Lung microvascular endothelial cell (primary cell): ENCODE results near the gene PLEKHA6. TPM values are rescaled to one million over a fixed set of nuclear protein-coding genes. Genes with fewer than 3 reads are reported as not detected.
"Not testable (repeated sequence)": the region's sequence is repeated elsewhere in the genome, so short reads cannot be mapped to it uniquely, and the experiment has no call there.

ENCODE experiments used
- DNase-seq, 2 donors: peaks; one replicate each; pipeline versions ENCODE4 v3.0.0 to v3.0.0-alpha.2; 2010; ENCODE audit warnings: low read depth in 2 of 2
- total RNA-seq: library from RNA; depleted of rRNA; stranded (reverse); fragments of >200 nt; gene quantifications from 2 replicates; pipeline ENCODE4 v1.2.1, GENCODE V29; 2014

The PLEKHA6 gene
- total RNA-seq, 1 donor from 2014 or later = 0.40 TPM

DNA sequence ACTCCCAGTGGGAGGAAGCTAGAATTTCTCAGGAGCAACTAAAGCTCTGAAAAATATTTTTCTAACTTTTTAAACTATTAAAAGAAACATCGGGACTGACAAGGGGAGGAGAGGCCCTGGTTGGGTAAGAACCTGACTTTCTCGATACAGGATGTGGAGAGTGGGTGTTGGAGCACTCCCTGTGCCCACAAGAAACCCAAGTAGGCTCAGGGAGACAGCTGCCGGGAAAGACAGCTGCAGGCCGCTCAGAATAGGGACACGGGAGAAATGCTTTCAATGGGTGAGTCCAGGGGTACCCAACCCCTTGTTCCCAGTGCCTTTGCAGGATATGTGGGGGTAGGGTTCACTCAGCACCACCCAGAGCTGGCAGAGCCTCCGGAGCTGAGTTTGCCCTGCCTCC, 43.6 kb downstream of the PLEKHA6 start:
- no peak for DNase-seq

DNA sequence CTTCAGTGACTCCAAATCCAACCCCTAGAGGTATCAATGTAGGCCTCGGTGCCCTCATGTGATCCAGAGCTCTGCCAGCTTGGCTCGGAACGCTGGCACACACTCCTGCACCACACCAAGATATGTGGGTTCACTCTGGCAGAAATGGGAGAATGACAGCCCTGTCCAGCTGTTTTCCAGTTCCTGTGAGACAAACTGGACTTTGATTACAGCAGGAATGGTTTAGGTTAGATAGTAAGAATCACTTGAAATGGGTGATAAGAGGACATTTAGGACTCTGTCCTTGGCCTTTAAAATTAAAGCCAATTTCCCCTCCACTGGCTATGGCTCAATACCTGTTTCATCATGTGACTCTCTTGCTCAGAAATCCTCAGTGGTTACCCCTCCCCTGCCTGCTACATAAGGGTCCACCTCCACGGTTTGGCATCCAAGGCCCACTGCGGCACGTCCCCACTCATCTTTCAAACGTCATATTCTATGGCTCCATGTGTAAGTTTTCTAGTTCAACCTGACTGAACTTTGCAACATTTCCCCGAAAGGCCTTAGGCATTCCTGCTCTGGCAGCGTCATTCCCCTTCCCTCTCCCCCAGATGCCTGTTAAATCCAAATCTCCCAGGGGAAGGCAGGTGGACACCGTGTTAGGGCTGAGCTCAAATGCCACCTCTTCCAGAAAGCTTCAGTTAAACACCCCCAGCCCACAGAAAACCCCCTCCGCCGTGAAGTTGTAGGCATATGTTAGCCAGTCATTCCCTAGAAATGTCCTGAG, 44.7 kb downstream of the PLEKHA6 start:
- DNase-seq = no peak

- no peak for DNase-seq
Observed at GRCh38 chr1:204314171-204314892, 45.4 kb downstream of the PLEKHA6 start.

- no peak for DNase-seq
Observed at GRCh38 chr1:204313675-204314074, 46.1 kb downstream of the PLEKHA6 start.

DNA sequence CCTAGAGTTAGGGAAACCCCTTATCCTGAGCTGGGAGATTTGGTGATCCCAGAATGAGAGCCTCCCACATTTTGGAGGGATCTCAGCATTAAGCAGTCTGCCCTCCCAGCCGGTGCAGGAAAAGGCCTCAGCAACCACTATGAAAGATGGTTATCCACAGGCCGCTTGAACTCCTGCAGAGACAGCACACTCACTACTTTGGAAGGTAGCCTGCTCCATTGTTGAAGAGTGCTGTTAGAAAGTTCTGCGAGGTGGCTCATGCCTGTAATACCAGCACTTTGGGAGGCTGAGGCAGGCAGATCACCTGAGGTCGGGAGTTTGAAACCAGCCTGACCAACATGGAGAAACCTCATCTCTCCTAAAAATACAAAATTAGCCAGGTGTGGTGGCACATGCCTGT, 48.8 kb downstream of the PLEKHA6 start:
- not testable (repeated sequence) for DNase-seq

DNA sequence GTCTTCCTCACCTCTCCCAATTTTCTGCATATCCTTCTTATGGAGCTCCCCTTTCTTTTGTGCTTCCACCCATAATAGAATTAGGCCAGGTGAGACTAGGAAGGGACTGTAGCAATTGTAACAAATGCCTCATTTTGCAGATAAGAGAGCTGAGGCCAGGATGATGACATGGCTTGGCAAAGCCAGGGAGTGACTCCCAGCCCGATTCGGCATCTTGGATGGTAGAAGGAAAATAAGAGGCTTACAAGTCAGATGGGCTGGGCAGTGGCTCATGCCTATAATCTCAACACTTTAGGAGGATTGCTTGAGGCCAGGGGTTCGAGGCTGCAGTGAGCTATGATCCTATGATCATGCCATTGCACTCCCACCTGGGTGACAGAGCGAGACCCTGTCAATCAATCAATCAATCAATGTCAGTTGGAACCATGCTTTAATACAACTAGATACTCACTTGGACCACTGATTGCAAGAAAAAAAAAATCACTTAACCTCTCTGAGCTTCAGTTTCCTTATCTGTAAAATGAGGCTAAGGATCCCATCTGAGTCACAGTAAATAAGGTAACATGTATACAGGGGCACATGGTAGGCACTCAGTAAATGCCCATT, 51.6 kb downstream of the PLEKHA6 start:
- no peak for DNase-seq

DNA sequence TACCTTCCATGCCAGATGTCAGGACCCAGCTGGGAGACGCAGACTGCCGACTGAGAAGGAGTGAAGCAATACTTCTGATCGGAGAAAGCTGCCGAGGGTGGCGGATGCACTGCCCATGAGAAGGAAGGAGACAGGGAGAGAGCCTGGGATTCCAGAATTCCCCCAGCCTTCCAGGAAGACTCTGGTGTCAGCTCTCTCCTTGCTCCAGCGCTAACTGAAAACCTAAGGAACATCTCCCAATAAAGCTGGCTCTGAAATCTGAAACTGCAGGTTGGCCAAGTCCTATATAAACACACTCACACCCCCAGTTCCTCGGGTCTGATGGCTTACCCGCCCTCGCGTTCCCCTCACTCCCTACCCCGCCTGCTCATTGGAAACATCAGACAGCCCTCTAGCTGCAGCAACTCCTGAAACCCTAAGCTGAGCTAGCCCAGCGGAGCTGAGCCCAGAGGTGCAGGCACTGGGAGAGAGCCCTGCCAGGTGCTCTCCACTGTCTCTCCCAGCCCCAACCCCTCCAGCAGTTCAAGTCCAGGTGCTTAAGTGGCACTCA, 52.3 kb downstream of the PLEKHA6 start:
- DNase-seq = no peak

GRCh38 chr1:204306076-204306475, 53.7 kb downstream of the PLEKHA6 start:
- DNase-seq = no peak

- DNase-seq = peak in 1 of 2 donors; percentile 39
Observed at GRCh38 chr1:204304067-204304466, 55.7 kb downstream of the PLEKHA6 start.

- no peak for DNase-seq
Observed at GRCh38 chr1:204302769-204303168, 57.0 kb downstream of the PLEKHA6 start.

DNA sequence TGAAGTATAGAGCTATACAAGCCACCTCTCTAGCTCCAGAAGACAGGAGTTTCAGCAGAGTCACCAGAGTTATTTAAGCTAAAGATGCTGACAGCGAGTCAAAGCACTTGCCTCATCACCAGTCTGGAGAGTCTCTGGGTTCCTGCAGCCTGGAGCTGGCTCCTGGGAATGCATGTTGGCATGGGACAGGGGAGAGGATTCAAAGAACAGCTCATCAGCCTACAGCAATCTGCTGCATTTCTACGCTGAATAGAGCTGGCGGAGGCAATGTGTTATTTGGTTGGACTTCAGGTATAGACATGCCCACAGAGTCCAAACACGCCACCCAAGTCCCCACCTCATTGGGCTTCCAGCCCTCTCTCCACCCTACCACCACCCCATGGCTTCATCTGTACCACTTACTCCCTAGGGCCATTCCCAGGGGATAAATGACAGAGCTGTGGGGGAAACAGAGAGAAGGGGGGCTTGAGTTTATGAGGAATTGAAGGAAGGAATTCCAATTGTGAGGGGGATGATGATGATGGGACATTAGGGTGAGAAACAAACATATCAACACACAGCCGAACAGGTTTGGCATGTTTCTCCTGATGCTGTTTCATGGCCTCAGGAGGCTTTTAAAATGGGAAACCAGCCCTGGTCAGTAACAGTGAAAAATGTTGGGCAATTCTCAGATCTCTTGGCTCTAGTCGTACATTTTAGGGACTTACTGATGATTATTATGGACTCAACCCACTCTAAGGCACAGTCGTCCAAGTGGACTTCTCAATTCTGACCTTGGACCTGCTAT, 58.4 kb downstream of the PLEKHA6 start:
- DNase-seq = no peak

- no peak for DNase-seq
Observed at GRCh38 chr1:204299814-204300365, 59.8 kb downstream of the PLEKHA6 start.

DNA sequence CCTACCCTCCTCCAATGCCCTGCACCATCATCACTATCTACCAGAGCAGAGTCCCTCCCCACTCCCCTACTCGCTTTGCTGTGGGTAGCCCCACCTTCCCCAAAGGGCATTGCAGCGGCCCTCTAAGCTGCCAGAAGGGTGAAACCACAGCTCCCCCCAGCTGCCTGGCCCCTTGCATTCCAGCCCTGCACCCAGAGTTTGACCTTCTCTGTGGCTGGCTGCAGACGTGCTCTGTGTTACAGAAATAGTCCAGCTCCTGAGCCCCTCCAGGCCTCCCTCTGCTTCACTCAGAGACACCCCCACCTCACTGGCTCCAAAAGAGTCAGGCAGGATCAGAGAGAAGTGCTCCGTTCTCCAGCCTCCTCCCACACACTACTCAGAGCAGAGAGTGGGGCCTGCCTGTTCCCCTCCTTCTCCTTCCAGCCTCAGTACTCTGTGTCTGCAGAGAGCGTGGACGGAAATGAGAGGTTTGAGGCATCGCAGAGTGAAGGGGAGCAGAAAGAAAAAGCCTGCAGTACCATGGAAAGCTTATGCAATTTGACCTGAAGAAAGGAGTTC, 63.2 kb downstream of the PLEKHA6 start:
- DNase-seq = no peak

DNA sequence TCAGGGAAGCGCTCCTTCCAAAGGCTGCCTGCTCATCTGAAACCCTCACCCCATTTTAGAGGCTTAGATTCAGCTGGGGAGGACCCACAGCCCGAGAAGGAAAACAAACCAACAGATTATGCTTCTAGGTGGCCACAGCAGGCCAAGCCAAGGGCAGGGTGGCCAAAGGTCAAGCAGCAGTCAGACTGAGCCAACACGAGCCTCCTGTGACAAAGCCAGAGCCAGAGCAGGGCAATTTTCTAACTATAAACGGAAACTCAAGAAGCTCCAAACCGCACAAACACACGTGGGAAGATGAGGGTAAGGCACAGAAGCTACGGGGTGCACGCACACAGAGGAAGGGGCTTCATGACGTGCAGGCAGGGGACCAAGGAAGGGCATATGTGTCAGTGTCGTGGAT, 64.1 kb downstream of the PLEKHA6 start:
- DNase-seq = no peak

DNA sequence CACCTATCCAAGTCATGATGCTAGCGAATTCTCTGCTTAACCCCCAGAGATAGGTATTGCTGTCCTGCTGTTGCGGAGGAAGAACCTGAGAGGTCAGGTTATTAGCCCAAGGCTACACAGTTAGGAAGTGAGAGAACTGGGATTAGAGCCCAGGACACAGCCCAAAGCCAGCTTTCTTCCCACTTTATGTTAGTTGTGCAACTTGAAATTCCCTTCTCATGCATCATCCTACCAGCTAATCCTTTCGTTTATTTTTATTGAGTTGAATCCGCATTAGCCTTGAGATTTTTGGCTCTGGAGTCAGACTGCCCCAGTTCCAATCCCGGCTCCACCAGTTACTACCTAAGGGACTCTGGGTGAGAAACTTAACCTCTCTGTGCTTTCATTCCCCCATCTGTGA, 65.4 kb downstream of the PLEKHA6 start:
- DNase-seq = peak in 1 of 2 donors; percentile 56

DNA sequence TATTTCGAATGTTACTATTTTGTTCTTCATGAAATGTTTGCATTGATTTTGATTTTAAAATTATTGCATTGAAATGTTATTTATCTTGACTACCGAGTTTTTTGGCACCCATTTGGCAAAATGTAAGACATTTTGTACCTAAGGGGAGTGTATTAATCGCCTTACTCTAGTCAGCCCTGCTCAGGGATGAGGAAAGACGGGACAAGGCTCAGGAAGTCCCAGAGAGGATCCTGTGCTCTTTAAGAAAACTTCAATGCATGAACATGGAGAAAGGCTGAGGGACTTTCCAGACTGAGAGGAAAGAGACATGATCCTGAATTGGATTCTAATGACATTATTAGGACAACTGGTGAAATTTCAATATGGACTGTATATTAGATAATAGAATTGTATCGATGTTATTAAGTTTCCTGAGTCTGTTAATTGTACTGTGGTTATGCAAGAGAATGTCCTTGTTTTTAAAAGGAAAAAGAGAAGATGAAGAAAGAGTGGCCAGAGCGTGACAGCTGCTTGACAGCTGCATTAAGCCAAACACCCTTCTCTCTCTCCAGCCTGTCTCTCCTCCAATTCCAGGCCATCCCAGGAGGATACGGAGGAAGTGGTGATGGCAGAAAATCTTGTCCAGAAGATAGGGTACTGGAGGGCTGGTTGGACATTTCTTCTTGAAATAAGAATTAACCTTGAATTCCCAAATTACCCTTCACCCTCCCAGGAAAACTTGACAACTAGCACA, 66.0 kb downstream of the PLEKHA6 start:
- no peak for DNase-seq

DNA sequence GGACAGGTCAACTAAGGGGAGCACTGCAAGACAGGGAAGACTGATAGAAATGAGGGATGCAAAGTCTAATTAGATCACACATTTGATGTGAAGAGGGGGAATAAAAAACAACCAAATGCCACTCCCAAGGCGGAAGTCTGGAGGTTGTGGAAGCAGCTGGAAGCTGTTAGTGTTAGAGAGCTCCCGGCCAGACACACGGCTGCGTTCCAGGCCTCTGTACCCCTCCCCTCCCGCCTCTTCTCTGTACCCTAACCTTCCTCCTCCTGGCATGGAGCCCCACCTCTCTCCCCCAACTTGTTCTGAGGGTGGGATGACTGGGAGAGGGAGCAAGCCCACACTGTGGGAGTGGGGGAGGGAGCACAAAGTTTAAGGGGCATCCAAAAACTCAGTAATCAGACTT, 67.0 kb downstream of the PLEKHA6 start:
- no peak for DNase-seq

- no peak for DNase-seq
Observed at GRCh38 chr1:204289280-204289679, 70.4 kb downstream of the PLEKHA6 start.

GRCh38 chr1:204288021-204288588, 71.6 kb downstream of the PLEKHA6 start:
- DNase-seq = peak; percentile 4 to 13

GRCh38 chr1:204287466-204287891, 72.2 kb downstream of the PLEKHA6 start:
- DNase-seq = peak in 1 of 2 donors; percentile 35
